ENCODE results near the gene PISD.
"Not testable (repeated sequence)": the region's sequence is repeated elsewhere in the genome, so short reads cannot be mapped to it uniquely, and the experiment has no call there.

PISD gene

GRCh38 chr22:31661851-31662667 lies at the start of gene PISD:
Gene PISD, minus strand, starts transcription at chr22:31662215. Its CDS starts 7 bp downstream, at chr22:31662208.
- Mint-ChIP-seq H3K27ac (peak within 1 kb of the TSS; percentile 89 to 97), H3K4me3 (peak within 1 kb of the TSS; percentile 91 to 93), H3K27me3 (no peaks in the 10 kb centered on the region), H3K4me1 (peaks cover 33% of the 10 kb centered on the region), H3K9me3 (no peaks in the 10 kb centered on the region)
- DNase-seq, result peak; percentile 95 to 97
- ATAC-seq, result peak; percentile 89

GRCh38 chr22:31711226-31711625 lies 49.2 kb upstream of the PISD start:
- not testable (repeated sequence) for DNase-seq, H3K9me3 Mint-ChIP-seq, H3K4me1 Mint-ChIP-seq, H3K4me3 Mint-ChIP-seq, H3K27me3 Mint-ChIP-seq, ATAC-seq
- peak overlapping the region in 1 of 2 donors; percentile 76 for H3K27ac Mint-ChIP-seq

DNA sequence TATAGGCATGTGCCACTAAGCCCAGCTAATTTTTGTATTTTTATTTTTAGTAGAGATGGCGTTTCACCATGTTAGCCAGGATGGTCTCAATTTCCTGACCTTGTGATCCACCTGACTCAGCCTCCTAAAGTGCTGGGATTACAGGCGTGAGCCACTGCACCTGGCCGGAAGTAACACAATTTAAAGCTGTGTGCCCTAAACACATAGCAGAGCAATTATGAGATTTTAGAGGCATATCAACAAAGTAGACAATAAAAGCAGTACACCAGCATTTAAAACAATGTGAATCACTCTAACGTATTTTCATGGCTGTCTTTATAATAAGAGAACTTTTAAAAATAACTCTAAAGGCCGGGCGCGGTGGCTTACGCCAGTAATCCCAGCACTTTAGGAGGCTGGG lies 45.5 kb upstream of the PISD start:
- no peaks in the 10 kb centered on the region for H3K27me3 Mint-ChIP-seq
- H3K4me1 Mint-ChIP-seq, result no peaks in the 10 kb centered on the region
- no peaks in the 10 kb centered on the region for H3K9me3 Mint-ChIP-seq
- H3K27ac Mint-ChIP-seq, result no peak overlapping the region
- ATAC-seq (no peak), DNase-seq (no peak)
- no peak overlapping the region for H3K4me3 Mint-ChIP-seq

- ATAC-seq (no peak), DNase-seq (no peak)
- Mint-ChIP-seq H3K27me3 (no peaks in the 10 kb centered on the region), H3K4me1 (peaks cover 24% of the 10 kb centered on the region), H3K9me3 (no peaks in the 10 kb centered on the region), H3K4me3 (no peak overlapping the region), H3K27ac (peak overlapping the region in 1 of 2 donors; percentile 19)
Measured at GRCh38 chr22:31695423-31695822, 33.4 kb upstream of the PISD start.

DNA sequence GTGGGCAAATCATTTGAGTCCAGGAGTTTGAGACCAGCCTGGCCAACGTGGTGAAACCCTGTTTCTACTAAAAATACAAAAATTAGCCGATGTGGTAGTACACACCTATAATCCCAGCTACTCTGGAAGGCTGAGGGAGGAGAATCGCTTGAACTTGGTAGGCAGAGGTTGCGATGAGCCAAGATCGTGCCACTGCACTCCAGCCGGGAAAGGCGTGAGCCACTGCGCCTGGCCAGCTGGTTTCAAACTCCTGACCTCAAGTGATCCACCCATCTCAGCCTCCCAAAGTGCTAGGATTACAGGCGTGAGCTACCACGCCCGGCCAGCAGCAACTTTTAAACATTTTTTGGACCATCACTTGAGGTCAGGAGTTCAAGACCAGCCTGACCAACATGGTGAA lies 32.0 kb upstream of the PISD start:
- H3K4me1 Mint-ChIP-seq, result peaks cover 24% of the 10 kb centered on the region
- not testable (repeated sequence) for H3K27me3 Mint-ChIP-seq, H3K4me3 Mint-ChIP-seq, DNase-seq, H3K9me3 Mint-ChIP-seq, ATAC-seq, H3K27ac Mint-ChIP-seq

DNA sequence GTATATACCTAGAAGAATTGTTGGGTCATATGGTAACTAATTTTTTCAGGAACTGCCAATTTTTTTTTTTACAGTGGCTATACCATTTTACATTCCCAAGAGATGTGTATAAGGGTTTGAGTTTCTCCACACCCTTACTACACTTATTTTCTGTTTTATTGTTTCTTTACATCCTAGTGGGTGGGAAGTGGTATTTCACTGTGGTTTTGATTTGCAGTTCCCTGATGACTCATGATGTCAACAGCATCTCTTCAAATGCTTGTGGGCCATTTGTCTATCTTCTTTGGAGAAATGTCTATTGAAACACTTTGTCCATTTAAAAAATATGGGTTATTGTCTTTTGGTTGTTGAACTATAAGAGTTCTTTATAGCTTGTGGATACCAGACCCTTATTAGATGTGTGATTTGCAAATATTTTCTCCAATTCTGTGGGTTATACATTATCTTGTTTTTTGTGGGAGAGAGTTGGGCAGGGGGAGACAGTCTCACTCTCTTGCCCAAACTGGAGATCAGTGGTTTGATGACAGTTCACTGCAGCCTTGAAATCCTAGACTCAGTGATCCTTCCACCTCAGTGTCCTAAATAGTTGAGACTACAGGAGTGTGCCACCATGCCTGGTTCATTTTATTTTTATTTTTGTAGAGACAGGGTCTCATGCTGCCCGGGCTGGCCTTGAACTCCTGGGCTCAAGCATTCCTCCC lies 30.3 kb upstream of the PISD start:
- DNase-seq (peak in 1 of 2 donors; percentile 13), ATAC-seq (peak; percentile 94)
- no peaks in the 10 kb centered on the region for H3K27me3 Mint-ChIP-seq
- H3K4me1 Mint-ChIP-seq, result peaks cover 24% of the 10 kb centered on the region
- peak overlapping the region; percentile 27 to 40 for H3K27ac Mint-ChIP-seq
- peak overlapping the region; percentile 21 to 51 for H3K4me3 Mint-ChIP-seq
- H3K9me3 Mint-ChIP-seq, result no peaks in the 10 kb centered on the region

DNA sequence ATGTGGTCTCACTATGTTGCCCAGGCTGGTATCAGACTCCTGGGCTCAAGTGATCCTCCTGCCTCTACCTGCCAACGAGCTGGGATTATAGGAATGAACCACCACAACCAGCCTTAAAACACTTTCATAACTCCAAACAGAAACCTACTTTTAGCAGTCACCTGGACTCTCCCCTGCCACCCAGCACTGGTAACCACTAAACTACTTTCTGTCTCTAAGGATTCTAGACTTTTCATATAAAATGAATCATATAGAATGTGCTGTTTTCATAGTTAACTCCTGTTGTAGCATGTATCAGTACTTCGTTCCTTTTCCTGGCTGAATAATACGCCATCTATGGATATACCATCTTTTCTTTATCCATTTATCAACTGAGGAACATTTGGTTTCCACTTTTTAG lies 29.4 kb upstream of the PISD start:
- ATAC-seq, result peak; percentile 60
- H3K9me3 Mint-ChIP-seq, result no peaks in the 10 kb centered on the region
- H3K4me3 Mint-ChIP-seq, result no peak overlapping the region
- no peaks in the 10 kb centered on the region for H3K27me3 Mint-ChIP-seq
- DNase-seq, result no peak
- peaks cover 24% of the 10 kb centered on the region for H3K4me1 Mint-ChIP-seq
- no peak overlapping the region for H3K27ac Mint-ChIP-seq

DNA sequence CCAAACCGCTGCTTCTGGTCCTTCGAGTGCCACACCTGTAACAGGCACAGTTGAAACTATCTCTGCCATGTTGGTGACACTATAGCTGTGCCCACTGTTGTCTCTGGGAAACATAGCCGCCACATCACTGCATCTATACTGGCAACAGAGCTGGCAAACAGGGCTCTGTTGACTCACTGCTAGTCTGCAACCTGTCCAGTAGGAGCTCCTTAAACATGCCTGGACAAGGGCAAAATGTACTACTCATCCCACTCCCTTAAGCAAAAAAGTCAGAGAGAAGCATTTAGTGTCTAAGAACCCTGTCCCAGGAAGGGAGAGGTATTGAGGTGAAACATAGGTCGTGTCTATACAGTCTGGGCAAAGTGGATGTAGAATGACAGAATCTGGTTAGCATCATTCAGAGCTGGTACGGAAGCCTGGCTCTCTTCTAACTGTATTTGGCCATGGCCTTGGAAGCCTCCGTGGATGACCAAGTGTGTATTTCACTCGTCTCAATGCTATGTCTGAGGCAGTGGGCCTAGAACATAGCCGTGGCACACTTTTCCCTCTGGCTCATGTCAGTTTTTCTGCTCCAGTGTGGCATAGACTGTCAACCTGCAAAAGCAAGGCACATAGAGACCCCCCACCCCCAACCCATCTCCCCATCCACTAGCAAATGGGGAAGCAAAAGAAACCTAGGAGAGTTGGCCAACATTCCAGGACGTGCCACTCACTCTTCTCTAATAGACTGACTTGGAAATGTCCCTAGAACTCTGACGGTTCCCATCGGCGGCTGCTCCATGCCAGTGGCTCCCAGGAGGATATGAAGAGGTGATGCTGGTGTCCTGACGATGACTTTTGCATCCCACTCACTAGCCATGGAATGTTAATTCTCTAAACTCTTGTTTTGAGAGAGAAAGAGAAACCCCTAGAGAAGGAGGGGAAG lies 21.4 kb upstream of the PISD start:
- H3K27ac Mint-ChIP-seq, result peak overlapping the region; percentile 25 to 30
- H3K4me3 Mint-ChIP-seq, result no peak overlapping the region
- DNase-seq (no peak), ATAC-seq (no peak)
- H3K9me3 Mint-ChIP-seq, result no peaks in the 10 kb centered on the region
- no peaks in the 10 kb centered on the region for H3K4me1 Mint-ChIP-seq
- no peaks in the 10 kb centered on the region for H3K27me3 Mint-ChIP-seq

GRCh38 chr22:31682751-31683150 lies 20.7 kb upstream of the PISD start:
- Mint-ChIP-seq H3K4me3 (no peak overlapping the region), H3K27ac (no peak overlapping the region), H3K4me1 (no peaks in the 10 kb centered on the region), H3K27me3 (no peaks in the 10 kb centered on the region), H3K9me3 (no peaks in the 10 kb centered on the region)
- ATAC-seq, result no peak
- no peak for DNase-seq

DNA sequence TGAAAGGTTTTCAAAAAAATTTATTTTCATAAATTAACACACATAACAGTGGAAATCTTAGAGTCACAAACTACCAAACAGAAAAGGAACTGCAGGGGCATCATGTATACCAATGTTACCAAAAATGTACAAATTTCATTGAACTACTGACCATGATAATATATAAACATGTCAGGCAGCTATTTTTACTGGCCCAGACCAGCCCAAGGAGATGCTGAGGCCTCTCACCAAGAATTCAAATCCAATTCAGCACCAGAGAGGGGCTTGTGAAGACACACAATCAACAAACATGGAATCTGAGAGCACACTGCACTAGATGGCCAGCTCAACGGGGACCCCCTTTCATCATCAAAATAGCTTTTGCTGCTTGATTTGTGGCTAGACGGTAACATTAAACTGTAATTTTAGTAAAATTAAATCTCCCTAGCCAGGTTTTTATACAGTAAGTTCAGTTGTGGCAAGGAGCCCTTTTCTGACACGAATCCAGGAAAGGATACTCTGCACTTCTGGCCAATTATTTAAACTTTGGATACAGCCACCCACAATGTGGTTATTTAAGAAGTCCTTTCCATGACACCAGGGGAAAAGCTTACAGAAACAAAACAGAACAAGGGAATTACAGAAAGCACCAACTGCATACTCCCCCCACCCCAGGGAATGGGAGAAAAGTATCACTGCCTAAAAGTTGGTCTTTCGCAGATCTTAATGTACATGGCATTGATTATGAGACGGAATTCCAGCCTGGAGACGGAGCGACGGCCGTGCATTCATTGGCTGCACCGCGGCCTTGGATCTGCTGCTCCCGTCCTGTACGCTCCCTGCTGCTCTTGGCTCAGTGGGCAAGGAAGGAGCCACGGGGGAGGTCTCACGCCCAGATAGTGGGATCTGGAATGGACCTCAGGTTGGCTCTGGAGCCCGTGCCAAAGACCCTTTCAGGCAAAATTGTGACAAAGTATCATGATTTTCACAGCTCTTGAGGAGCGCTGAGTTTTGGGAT lies 19.6 kb upstream of the PISD start:
- no peak overlapping the region for H3K4me3 Mint-ChIP-seq
- H3K4me1 Mint-ChIP-seq, result peaks cover 5% of the 10 kb centered on the region
- no peak for DNase-seq
- H3K27ac Mint-ChIP-seq, result peak overlapping the region in 1 of 2 donors; percentile 22
- ATAC-seq, result no peak
- H3K27me3 Mint-ChIP-seq, result no peaks in the 10 kb centered on the region
- no peaks in the 10 kb centered on the region for H3K9me3 Mint-ChIP-seq

DNA sequence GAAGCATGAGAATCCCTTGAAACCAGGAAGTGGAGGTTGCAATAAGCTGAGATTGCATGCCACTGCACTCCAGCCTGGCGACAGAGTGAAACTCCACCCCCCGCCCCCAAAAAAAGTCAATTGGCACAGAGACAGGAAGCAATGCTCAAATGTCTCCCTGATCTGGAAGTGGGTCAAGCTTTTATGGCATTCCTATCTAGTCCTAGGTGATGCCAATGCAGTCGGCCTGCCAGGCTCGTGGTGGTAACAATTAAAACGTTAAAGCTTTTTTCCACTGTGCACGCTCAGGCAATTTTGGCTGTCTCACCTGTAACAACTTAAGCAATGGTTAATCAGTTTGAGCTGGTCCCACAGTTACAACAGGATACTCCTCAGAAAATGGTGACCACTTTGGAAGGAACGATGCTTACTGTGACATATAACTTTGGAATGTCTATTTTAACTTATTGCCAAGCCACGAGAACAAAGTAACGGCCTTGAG lies 18.9 kb upstream of the PISD start:
- H3K27ac Mint-ChIP-seq, result no peak overlapping the region
- H3K4me3 Mint-ChIP-seq, result no peak overlapping the region
- peaks cover 10% of the 10 kb centered on the region for H3K4me1 Mint-ChIP-seq
- ATAC-seq (no peak), DNase-seq (no peak)
- no peaks in the 10 kb centered on the region for H3K9me3 Mint-ChIP-seq
- H3K27me3 Mint-ChIP-seq, result no peaks in the 10 kb centered on the region

DNA sequence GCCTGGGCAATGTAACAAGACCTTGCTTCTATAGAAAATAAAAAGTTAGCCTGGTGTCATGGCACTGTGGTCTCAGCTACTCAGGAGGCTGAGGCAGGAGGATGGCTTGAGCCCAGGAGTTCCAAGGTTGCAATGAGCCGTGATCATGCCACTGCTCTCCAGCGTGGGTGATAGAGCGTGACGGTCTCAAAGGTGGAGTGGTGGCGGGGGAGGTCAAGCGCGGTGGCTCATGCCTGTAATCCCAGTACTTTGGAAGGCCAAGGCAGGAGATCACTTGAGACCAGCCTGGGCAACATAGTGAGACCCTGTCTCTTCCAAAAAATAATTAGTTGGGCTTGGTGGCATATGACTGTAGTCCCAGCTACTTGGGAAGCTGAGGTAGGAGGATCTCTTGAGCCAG lies 16.7 kb upstream of the PISD start:
- Mint-ChIP-seq H3K9me3 (no peaks in the 10 kb centered on the region), H3K27me3 (no peaks in the 10 kb centered on the region), H3K4me1 (peaks cover 10% of the 10 kb centered on the region), H3K27ac (peak overlapping the region in 1 of 2 donors; percentile 76), H3K4me3 (no peak overlapping the region)
- DNase-seq (no peak), ATAC-seq (no peak)

GRCh38 chr22:31676700-31677099 lies 14.7 kb upstream of the PISD start:
- ATAC-seq, result peak; percentile 100

GRCh38 chr22:31674219-31674618 lies 12.2 kb upstream of the PISD start:
- peaks cover 10% of the 10 kb centered on the region for H3K4me1 Mint-ChIP-seq
- H3K27me3 Mint-ChIP-seq, ATAC-seq, H3K4me3 Mint-ChIP-seq, H3K27ac Mint-ChIP-seq, DNase-seq, H3K9me3 Mint-ChIP-seq: not testable (repeated sequence)

More at GRCh38 chr22:31676700-31677099, 14.7 kb upstream of the PISD start:
- Mint-ChIP-seq H3K4me1 (peaks cover 10% of the 10 kb centered on the region), H3K4me3 (peak overlapping the region; percentile 90 to 95), H3K27me3 (no peaks in the 10 kb centered on the region), H3K27ac (peak overlapping the region; percentile 94 to 95), H3K9me3 (no peaks in the 10 kb centered on the region)
- DNase-seq, result peak; percentile 83 to 94
